HepG2 (cell line): ENCODE data around the gene TAAR9. TPM values are rescaled to one million over a fixed set of nuclear protein-coding genes. Genes with fewer than 3 reads are reported as not detected.

Experiments used
- ARHGAP35 ChIP-seq: sonication (generic); formaldehyde crosslinking; IDR thresholded peaks from 2 replicates; pipeline ENCODE4 v1.9.0; 2022; ENCODE audit warnings: mild to moderate bottlenecking, inconsistent platforms, moderate library complexity, missing genetic modification reagents, borderline replicate concordance
- CAMTA2 ChIP-seq: sonication (generic); formaldehyde crosslinking; IDR thresholded peaks from 2 replicates; pipeline ENCODE4 v1.4.0; 2020; ENCODE audit warnings: mild to moderate bottlenecking, missing genetic modification reagents, borderline replicate concordance
- CREBL2 ChIP-seq: sonication (generic); formaldehyde crosslinking; IDR thresholded peaks from 2 replicates; pipeline ENCODE4 v1.8.1; 2023; ENCODE audit warnings: missing genetic modification reagents, mild to moderate bottlenecking, borderline replicate concordance
- EEA1 ChIP-seq: sonication (generic); formaldehyde crosslinking; IDR thresholded peaks from 2 replicates; pipeline ENCODE4 v1.5.1; 2020; ENCODE audit warnings: mild to moderate bottlenecking, missing genetic modification reagents, borderline replicate concordance
- EZH2 ChIP-seq: conservative IDR thresholded peaks from 2 replicates; pipeline ENCODE4 v1.6.1; 2012; ENCODE audit warnings: mild to moderate bottlenecking, low read depth, low read length, moderate library complexity
- GTF2F1 ChIP-seq: fragments of 150-350 bp; IDR thresholded peaks from 2 replicates; pipeline ENCODE4 v1.6.1; 2014; ENCODE audit warnings: low read length
- IRF1 ChIP-seq: sonication (generic); formaldehyde crosslinking; IDR thresholded peaks from 2 replicates; pipeline ENCODE4 v1.4.0; 2020; ENCODE audit warnings: low read depth, mild to moderate bottlenecking, missing genetic modification reagents
- IRX3 ChIP-seq: sonication (generic); formaldehyde crosslinking; IDR thresholded peaks from 2 replicates; pipeline ENCODE4 v1.8.1; 2023; ENCODE audit warnings: mild to moderate bottlenecking, low read depth, missing genetic modification reagents, borderline replicate concordance
- KLF16 ChIP-seq, 2 experiments: sonication (generic) in 1 of 2; formaldehyde crosslinking in 1 of 2; IDR thresholded peaks; 2 replicates each; pipeline versions ENCODE4 v1.6.1 to v1.8.0; 2016 to 2023; ENCODE audit warnings: missing genetic modification reagents in 2 of 2, missing compliant biosample characterization in 1 of 2
- LBX2 ChIP-seq: sonication (generic); formaldehyde crosslinking; IDR thresholded peaks from 2 replicates; pipeline ENCODE4 v1.5.0; 2020; ENCODE audit warnings: missing genetic modification reagents, mild to moderate bottlenecking, borderline replicate concordance
- MED13 ChIP-seq: sonication (generic); formaldehyde crosslinking; IDR thresholded peaks from 2 replicates; pipeline ENCODE4 v1.5.0; 2020; ENCODE audit warnings: missing genetic modification reagents
- NCOA5 ChIP-seq: sonication (generic); formaldehyde crosslinking; IDR thresholded peaks from 2 replicates; pipeline ENCODE4 v1.4.0; 2020; ENCODE audit warnings: missing genetic modification reagents
- POGK ChIP-seq: sonication (generic); formaldehyde crosslinking; conservative IDR thresholded peaks from 2 replicates; pipeline ENCODE4 v1.8.0; 2022; ENCODE audit warnings: mild to moderate bottlenecking, moderate library complexity, missing genetic modification reagents
- PPARG ChIP-seq: conservative IDR thresholded peaks from 2 replicates; pipeline ENCODE4 v1.6.1; 2016; ENCODE audit warnings: missing biosample characterization, missing genetic modification reagents
- SNAPC2 ChIP-seq: sonication (generic); formaldehyde crosslinking; IDR thresholded peaks from 2 replicates; pipeline ENCODE4 v1.8.1; 2022; ENCODE audit warnings: mild to moderate bottlenecking, missing genetic modification reagents
- TEF ChIP-seq: sonication (generic); formaldehyde crosslinking; IDR thresholded peaks from 2 replicates; pipeline ENCODE4 v1.5.0; 2020; ENCODE audit warnings: missing genetic modification reagents
- TP53 ChIP-seq: sonication (generic); formaldehyde crosslinking; conservative IDR thresholded peaks from 2 replicates; pipeline ENCODE4 v1.4.0; 2020; ENCODE audit warnings: missing genetic modification reagents
- ZNF251 ChIP-seq: sonication (generic); formaldehyde crosslinking; IDR thresholded peaks from 2 replicates; pipeline ENCODE4 v1.9.0; 2021; ENCODE audit warnings: mild to moderate bottlenecking, missing genetic modification reagents
- ZNF264 ChIP-seq: sonication (generic); formaldehyde crosslinking; IDR thresholded peaks from 2 replicates; pipeline ENCODE4 v1.4.0; 2020; ENCODE audit warnings: missing genetic modification reagents
- ZNF709 ChIP-seq: sonication (generic); formaldehyde crosslinking; IDR thresholded peaks from 2 replicates; pipeline ENCODE4 v1.5.0; 2020; ENCODE audit warnings: mild to moderate bottlenecking, missing genetic modification reagents
- ZNF772 ChIP-seq: sonication (generic); formaldehyde crosslinking; IDR thresholded peaks from 2 replicates; pipeline ENCODE4 v1.5.0; 2020; ENCODE audit warnings: mild to moderate bottlenecking, missing genetic modification reagents
- ZSCAN31 ChIP-seq: sonication (generic); formaldehyde crosslinking; IDR thresholded peaks from 2 replicates; pipeline ENCODE4 v1.5.0; 2020; ENCODE audit warnings: low read depth, mild to moderate bottlenecking, missing genetic modification reagents
- polyA plus RNA-seq, 8 experiments: library from polyadenylated mRNA; depleted of rRNA in 3 of 8; stranded (reverse) in 7 of 8; unstranded in 1 of 8; fragments of >200 nt; fragmentation: Illumina TruSeq in 4 of 8; extraction: Trizol in 4 of 8; gene quantifications; 2 replicates each; pipeline versions ENCODE4 v1.2.1 to v1.2.3, GENCODE V29; 2011 to 2016; ENCODE audit warnings: low read depth in 4 of 8, missing spikeins in 1 of 8, mixed read lengths in 1 of 8; ENCODE audit not compliant: insufficient read depth in 1 of 8
- total RNA-seq, 5 experiments: library from RNA; depleted of rRNA; stranded (reverse); fragments of >200 nt; fragmentation: Illumina TruSeq; extraction: Trizol; gene quantifications; 2 replicates each; pipeline ENCODE4 v1.2.3, GENCODE V29; 2016; ENCODE audit warnings: low read depth in 1 of 5

Gene TAAR9
- total and polyA plus RNA-seq, 2 of the 13 experiments (the other 11 are each of a cell fraction or from before 2014, with no cell fraction given) = 0.07 TPM; not detected in 1

GRCh38 chr6:132512638-132513632 is 25.1 kb upstream of the TAAR9 start, which contains the start of gene STX7 (continued):
- TF ChIP-seq EZH2 (no peak), LBX2 (0 out of 2 replicates have a peak, but pooled peaks have one; percentile 78), TEF (CRISPR knock-in tag) (no peak; the same call in 1 of the 2 replicates), EEA1 (peak; percentile 58; the same call in 1 of the 2 replicates), IRX3 (peak; percentile 46; the same call in 1 of the 2 replicates), CAMTA2 (CRISPR knock-in tag) (peak; percentile 98; the same call in 1 of the 2 replicates), NCOA5 (CRISPR knock-in tag) (no peak), IRF1 (CRISPR knock-in tag) (no peak), CREBL2 (CRISPR knock-in tag) (no peak), GTF2F1 (no peak), ZNF264 (CRISPR knock-in tag) (no peak), ZNF251 (no peak), PPARG (CRISPR knock-in tag) (peak; percentile 56), SNAPC2 (CRISPR knock-in tag) (peak; percentile 85; the same call in 1 of the 2 replicates), ZNF772 (CRISPR knock-in tag) (peak; percentile 82; the same call in 1 of the 2 replicates), TP53 (CRISPR knock-in tag) (peak; percentile 21; the same call in 1 of the 2 replicates), ARHGAP35 (CRISPR knock-in tag) (peak; percentile 93; the same call in 1 of the 2 replicates), MED13 (peak; percentile 52; the same call in 1 of the 2 replicates), POGK (CRISPR knock-in tag) (peak; percentile 84), KLF16 (CRISPR knock-in tag; IDR thresholded peaks at IDR 0.05) (peak in 1 of 2 experiments; percentile 75; a peak in 2 of 4 replicates), ZSCAN31 (CRISPR knock-in tag) (peak; percentile 96), ZNF709 (CRISPR knock-in tag) (peak; percentile 41; the same call in 1 of the 2 replicates)
